ENCODE results near the gene PIK3C2G.

The PIK3C2G gene

GRCh38 chr12:18345021-18345735 is 83.9 kb downstream of the PIK3C2G start:
- H2AFZ ChIP-seq (ENCODE audit: low read depth, low read length) = no peak overlapping the region
- no peak overlapping the region for H3K4me3 ChIP-seq (ENCODE audit: low read depth in 1 of 2, low read length in 2 of 2)
- no peak overlapping the region for H3K9ac ChIP-seq (ENCODE audit: low read depth, low read length)
- H3K79me2 ChIP-seq (ENCODE audit: insufficient read depth, low read length) = no peaks in the 10 kb centered on the region
- H3K9me3 ChIP-seq (ENCODE audit: insufficient read depth, low read length, severe bottlenecking) = no peaks in the 10 kb centered on the region
- no peaks in the 10 kb centered on the region for H4K20me1 ChIP-seq (ENCODE audit: insufficient read depth, low read length)
- H3K27ac ChIP-seq (ENCODE audit: low read length) = no peak overlapping the region
- TF ChIP-seq CTCF (IDR thresholded peaks at IDR 0.05; ENCODE audit: borderline replicate concordance, extremely low read depth, low read length, poor library complexity, severe bottlenecking) (no peak), EZH2 (IDR thresholded peaks at IDR 0.05; ENCODE audit: borderline replicate concordance, low read depth, low read length, severe bottlenecking) (no peak)
- H3K27me3 ChIP-seq (ENCODE audit: insufficient read depth, low read length, poor library complexity) = no peaks in the 10 kb centered on the region
- no peak overlapping the region for H3K4me2 ChIP-seq (ENCODE audit: insufficient read depth, low read length)
- H3K36me3 ChIP-seq (ENCODE audit: insufficient read depth, low read length) = no peaks in the 10 kb centered on the region
- no peak for DNase-seq
- no peaks in the 10 kb centered on the region for H3K4me1 ChIP-seq (ENCODE audit: insufficient read depth, low read length)
- no peak for ATAC-seq (ENCODE audit: insufficient read depth, low read depth)

GRCh38 chr12:18352312-18352711 is 91.0 kb downstream of the PIK3C2G start:
- no peaks in the 10 kb centered on the region for H3K79me2 ChIP-seq (ENCODE audit: insufficient read depth, low read length)
- H3K4me3 ChIP-seq (ENCODE audit: low read depth in 1 of 2, low read length in 2 of 2) = no peak overlapping the region
- H3K4me2 ChIP-seq (ENCODE audit: insufficient read depth, low read length) = no peak overlapping the region
- no peaks in the 10 kb centered on the region for H4K20me1 ChIP-seq (ENCODE audit: insufficient read depth, low read length)
- H3K9ac ChIP-seq (ENCODE audit: low read depth, low read length) = no peak overlapping the region
- no peaks in the 10 kb centered on the region for H3K9me3 ChIP-seq (ENCODE audit: insufficient read depth, low read length, severe bottlenecking)
- H3K27me3 ChIP-seq (ENCODE audit: insufficient read depth, low read length, poor library complexity) = no peaks in the 10 kb centered on the region
- H3K4me1 ChIP-seq (ENCODE audit: insufficient read depth, low read length) = no peaks in the 10 kb centered on the region
- DNase-seq (no peak), ATAC-seq (ENCODE audit: insufficient read depth, low read depth) (no peak)
- no peaks in the 10 kb centered on the region for H3K36me3 ChIP-seq (ENCODE audit: insufficient read depth, low read length)
- no peak for TF ChIP-seq CTCF (IDR thresholded peaks at IDR 0.05; ENCODE audit: borderline replicate concordance, extremely low read depth, low read length, poor library complexity, severe bottlenecking)
- TF ChIP-seq EZH2 (IDR thresholded peaks at IDR 0.05; ENCODE audit: borderline replicate concordance, low read depth, low read length, severe bottlenecking) = no peak
- H2AFZ ChIP-seq (ENCODE audit: low read depth, low read length) = no peak overlapping the region
- no peak overlapping the region for H3K27ac ChIP-seq (ENCODE audit: low read length)

GRCh38 chr12:18355429-18355828 is 94.1 kb downstream of the PIK3C2G start:
- Histone ChIP-seq H3K79me2 (ENCODE audit: insufficient read depth, low read length) (no peaks in the 10 kb centered on the region), H3K4me3 (ENCODE audit: low read depth in 1 of 2, low read length in 2 of 2) (no peak overlapping the region), H3K9ac (ENCODE audit: low read depth, low read length) (no peak overlapping the region), H2AFZ (ENCODE audit: low read depth, low read length) (no peak overlapping the region), H3K36me3 (ENCODE audit: insufficient read depth, low read length) (no peaks in the 10 kb centered on the region), H3K4me2 (ENCODE audit: insufficient read depth, low read length) (no peak overlapping the region), H3K27ac (ENCODE audit: low read length) (no peak overlapping the region), H3K27me3 (ENCODE audit: insufficient read depth, low read length, poor library complexity) (no peaks in the 10 kb centered on the region), H3K9me3 (ENCODE audit: insufficient read depth, low read length, severe bottlenecking) (no peaks in the 10 kb centered on the region), H3K4me1 (ENCODE audit: insufficient read depth, low read length) (no peaks in the 10 kb centered on the region), H4K20me1 (ENCODE audit: insufficient read depth, low read length) (no peaks in the 10 kb centered on the region)
- ATAC-seq (ENCODE audit: insufficient read depth, low read depth) = no peak
- no peak for DNase-seq
- TF ChIP-seq CTCF (IDR thresholded peaks at IDR 0.05; ENCODE audit: borderline replicate concordance, extremely low read depth, low read length, poor library complexity, severe bottlenecking) (no peak), EZH2 (IDR thresholded peaks at IDR 0.05; ENCODE audit: borderline replicate concordance, low read depth, low read length, severe bottlenecking) (no peak)

Measured in DND-41 (cell line).